Fibroblast of upper back skin (primary cell): ENCODE data around the gene C12orf76.
A peak's percentile ranks its signal among the peaks of the same experiment; 100 is the strongest.

ENCODE experiments used
- DNase-seq: peaks from one replicate; pipeline ENCODE4 v3.0.0-alpha.2; 2013

Gene C12orf76

GRCh38 chr12:109994401-109995175 is 53.7 kb downstream of the C12orf76 start:
- DNase-seq = no peak

DNA sequence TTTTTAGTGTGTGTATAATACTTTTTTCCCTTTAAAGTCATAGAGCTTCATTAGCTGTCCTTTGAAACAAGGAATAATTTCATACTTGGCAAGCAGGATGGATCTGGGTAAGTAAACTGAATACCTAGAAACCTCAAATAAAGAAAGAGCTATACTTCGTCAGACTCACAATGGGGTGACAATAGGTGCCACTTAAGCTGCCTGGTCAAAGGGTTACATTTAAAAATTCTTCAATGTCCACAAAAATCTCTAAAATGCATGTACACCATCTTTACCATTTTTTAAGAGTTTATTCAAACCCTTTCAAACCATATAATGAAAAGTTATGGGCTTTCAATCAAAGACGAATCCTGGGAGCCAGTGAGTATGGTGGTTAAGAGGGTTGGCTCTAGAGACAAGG is 55.2 kb downstream of the C12orf76 start:
- peak; percentile 38 for DNase-seq

DNA sequence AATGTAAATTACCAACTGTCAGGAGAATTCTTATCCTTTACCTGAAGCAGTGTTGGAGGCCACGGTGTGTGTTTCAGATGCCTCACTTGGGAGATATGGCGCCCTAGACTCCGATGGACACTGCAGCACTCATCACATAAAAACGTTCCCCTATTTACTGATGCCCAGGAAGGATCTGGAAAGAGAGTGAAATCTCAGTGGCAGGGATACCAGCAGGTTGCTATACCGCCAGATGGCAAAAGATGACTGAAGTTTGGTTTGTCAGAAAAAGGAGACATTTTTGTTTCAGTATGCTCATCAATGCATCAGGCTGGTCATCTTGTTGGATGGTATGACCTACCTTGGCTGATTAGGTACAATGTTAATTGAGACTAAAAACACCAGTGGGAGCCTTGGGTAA is 56.7 kb downstream of the C12orf76 start:
- DNase-seq = no peak
